Measurements from ENCODE around the gene CDC73.
"Not testable (repeated sequence)": the region's sequence is repeated elsewhere in the genome, so short reads cannot be mapped to it uniquely, and the experiment has no call there.

The CDC73 gene

DNA sequence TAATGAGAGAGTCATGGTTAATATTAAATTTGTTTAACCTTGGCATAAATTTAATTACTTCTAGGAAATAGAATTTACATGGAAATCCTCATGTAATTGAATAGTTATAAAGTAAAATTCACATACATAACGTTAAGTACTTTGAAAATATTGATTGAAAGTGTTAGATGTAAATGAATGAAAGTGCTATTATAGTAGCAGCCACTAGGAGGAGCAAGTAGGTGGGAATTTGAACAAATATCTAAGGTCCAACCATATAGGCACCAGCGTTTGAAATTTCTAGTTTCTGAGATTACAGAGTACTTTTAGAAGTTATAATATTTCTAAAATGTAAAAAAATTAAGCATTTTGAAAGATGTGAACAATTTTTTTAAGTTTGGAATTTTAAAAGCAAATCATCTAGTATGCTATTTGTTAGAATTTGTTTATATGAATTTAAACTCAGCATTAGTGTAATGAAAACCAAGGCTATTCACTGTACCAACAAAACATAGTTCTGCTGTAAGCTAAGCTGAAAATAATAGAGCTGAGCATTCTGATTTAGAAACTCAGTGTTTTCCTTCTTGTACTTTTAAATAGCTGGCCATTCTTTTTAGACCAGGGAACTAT is 61.3 kb downstream of the CDC73 start:
- no peak for DNase-seq

DNA sequence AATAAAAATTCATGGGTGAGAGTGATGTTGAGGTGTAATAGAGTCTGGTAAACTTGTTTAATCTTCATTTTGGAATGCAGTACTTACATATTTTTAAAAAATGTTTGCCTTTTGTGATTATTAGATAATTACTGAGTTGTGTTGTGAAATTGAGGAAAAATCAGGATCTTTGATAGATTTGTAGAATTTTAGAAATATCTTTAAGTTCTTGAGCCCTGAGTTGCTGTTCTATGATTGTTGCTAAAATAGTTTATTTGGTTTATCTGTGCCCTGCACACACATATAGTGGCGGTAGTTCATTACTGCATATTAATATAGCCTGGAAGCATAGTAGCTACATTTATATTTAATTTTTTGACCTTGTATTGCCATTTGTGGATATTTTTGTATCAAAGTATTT is 62.9 kb downstream of the CDC73 start:
- no peak for DNase-seq

DNA sequence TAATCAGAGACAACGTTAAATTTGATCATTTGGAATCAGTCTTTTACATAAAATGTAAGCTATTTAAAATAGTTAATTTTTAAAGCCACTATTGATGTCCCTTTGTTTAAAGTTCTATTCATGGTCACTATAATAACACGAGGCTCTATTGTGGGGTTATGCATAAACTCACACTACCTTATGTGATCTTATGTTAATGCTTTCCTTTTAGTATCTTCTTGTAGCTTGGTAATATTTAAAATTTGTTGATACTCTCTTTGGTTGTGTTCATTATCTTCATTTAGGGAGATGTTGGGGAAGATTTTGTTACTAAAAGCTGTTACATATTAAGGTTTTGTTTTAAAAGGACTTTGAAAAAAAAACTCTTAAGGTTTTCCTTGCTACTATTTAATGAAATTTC is 63.4 kb downstream of the CDC73 start:
- no peak for DNase-seq

DNA sequence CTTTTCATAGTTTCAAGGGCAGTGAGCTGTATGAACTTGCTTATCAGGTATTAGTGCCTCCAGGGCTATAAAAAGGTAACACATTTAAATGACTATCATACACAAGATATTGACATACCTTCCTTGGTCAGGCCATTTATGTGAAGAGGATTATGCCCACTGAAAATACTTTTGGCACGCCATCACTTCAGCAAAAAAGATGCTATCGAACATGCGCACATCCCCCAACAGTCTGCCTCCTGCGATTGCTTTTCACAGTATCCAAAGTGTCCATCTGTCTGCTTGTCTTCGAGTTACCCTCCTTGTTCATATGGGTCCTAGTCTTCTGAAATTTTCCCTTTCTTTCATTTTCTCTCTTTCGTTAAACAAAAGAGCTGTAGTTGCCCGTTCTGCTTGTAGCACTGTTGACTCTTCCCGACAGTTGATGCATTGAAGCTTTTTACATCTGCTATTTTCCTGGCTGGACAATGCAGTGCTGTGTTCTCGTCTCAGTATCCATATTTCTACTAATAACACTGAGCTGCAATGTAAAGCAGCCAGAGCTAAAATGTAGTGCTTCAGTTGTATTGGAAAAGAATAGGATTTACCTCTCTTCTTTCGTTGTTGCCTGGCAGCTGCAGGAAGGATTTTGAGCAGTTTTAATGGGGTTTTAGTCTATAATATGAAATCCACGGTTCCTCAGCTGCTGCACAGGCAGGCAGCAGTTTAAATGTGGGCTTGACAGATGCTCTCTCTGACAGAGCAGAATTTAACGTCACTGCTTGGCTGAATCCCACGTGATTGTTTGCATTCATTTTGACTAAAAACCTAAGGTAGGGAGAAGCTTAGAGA is 64.3 kb downstream of the CDC73 start, which contains the start of gene B3GALT2:
B3GALT2 (minus strand) TSS at position 713 of the 831 bp plus-strand sequence. CDS start 5,051 bp downstream, outside the sequence.
- DNase-seq, result no peak

DNA sequence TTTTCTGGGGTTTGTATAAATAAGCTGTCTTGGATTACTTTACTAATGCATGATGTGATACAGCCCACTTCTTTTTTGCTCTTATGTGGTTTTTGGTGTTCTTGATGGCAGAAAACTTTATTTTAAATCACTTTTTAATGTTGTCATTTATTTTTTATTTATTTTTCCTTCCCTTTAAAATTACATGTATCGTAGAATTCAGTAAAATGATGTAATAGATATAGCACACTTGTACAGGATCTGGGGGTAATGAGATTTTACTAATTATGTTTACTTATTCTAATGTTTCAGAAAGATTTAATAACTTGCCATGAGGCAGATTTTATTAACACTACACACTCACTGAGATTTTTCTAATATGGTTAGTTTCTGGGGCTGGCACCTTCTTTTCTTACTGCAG is 65.3 kb downstream of the CDC73 start:
- DNase-seq, result no peak

DNA sequence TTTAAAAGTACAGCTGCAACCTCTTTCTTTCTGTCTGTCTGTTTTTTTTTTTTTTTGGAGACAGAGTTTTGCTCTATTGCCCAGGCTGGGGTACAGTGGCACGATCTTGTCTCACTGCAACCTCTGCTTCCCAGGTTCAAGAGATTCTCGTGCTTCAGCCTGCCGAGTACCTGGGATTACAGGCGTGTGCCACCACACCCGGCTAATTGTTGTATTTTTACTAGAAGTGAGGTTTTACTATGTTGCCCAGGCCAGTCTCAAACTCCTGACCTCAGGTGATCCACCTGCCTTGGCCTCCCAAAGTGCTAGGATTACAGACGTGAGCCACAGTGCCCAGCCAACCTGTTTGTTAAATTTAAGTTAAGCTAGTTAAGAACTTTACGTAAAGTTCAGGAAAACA is 67.1 kb downstream of the CDC73 start:
- DNase-seq, result not testable (repeated sequence)

DNA sequence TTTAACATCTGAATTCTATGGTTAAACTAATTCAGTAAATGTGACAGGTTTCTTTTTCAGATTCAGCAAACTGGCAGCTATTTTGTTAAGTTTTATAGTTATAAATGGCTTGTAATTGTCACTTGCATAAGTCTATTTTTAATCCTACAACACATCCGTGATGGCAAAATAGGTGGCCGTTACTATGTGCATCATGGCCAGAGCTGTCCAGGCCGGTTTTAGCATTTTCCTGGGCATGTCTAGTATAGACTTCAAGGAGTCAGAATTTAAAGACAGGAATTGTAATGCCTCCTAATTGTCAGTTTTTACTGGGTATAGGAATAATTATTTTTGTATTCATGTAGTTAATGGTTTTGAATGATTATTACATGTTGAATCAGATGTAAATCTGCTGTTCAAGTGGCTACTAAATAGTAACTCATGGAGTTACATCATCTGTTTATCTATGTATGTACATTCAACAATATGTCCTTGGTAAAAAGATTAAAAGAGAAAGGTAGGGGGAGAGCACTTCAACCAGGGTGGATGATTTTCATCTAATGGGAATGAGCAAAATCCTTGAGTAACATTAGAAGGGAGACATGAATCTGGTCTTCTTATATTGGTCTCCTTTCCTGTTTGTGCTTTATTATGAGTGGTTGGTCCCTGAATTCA is 67.7 kb downstream of the CDC73 start:
- DNase-seq, result no peak

DNA sequence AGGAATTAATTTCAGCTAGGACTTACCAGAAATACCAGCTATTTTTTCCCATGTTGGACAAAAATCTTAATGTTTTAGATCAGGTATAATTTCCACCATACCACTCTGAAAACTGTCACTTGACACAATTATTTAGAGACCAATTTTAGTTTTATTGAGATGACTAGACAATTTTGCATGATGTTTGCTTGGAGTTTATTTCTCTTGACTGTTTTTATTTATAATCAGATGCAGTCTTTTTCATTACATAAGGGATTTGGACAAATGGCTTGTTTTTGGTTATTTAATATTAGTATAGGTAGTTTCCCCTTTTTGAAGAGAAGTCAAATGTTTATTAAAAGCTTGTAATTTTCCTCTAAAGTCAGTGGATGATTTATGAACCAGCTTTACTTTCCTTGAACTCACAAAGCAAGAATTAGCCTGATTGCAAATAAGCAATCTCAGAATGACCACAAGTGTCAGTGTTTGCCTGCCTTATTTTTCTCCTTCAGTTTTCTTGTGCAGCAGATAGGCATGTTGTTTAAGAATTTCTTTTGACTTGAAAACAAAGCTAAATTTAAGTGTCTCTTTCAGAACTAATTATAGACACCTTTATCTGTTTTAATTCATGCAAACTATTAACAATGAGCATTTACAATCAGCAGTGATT is 68.4 kb downstream of the CDC73 start:
- DNase-seq, result no peak

DNA sequence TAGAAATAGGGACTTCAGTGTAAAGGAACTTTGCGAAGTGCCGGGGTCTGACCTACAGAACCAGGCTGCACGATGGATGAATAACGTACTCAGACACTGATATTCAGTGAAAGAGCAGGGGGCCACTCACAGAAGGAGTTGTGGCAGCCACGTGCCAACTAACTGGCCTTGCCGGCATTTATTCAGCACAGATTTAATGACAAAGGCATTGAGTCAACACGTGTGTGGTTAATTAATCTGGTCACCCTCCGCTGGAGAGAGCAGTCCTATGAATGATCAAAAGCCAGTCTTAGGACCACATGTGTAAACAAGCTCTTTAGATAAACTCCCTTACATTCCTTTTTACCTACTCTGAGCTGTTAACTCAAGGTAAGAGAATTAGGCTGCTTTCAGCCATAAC is 70.8 kb downstream of the CDC73 start:
- DNase-seq, result no peak

DNA sequence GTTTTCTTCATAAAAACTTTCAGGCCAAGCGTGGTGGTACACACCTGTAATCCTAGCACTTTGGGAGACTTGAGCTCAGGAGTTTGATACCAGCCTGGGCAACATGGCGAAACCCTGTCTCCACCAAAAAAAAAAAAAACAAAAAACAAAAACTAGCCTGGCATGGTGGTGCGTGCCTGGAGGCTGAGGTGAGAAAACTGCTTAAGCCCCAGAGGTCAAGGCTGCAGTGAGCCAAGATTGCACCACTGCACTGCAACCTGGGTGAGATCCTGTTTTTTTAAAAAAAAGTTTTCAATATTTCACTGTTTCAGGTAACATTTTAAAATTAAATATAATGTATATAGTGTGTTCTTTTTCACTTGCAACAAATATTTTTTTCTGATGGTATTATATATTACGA is 78.1 kb downstream of the CDC73 start:
- no peak for DNase-seq

DNA sequence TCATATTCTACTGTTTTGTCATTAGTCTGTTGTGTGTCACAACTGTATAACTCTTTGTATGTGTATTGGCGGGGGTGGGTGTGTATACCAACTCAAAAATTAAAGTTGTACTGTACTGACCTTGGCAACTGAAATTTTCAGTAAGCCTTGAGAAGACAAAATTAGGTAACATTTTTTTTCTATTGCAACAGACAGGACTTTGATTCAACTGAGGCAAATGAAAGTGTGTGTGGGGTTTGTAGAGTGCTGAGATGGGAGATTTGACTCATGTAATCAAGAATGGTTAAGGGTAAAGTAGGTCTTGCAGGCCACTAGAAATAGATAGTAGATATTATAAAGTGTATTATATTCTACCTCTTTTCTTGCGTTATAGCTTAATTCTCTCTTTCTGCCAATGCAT is 79.2 kb downstream of the CDC73 start:
- no peak for DNase-seq

DNA sequence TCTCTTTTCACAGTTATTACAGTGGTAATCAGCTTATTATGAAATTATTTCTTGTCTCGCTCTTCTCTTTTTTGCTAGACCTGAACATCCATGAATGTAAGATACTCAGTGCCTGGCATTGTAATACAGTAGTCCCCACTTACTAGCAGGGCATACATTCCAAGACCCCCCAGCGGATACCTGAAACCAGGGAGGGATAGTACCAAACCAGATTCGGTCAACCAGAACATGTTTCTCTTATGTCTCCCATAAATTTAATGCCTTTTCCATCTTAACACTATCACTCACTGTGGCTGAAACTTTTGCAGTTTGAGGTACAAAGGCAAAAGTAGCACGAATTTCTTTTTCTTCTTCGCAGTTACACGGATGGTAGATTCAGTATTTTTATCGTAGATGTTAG is 89.2 kb downstream of the CDC73 start:
- DNase-seq, result no peak

DNA sequence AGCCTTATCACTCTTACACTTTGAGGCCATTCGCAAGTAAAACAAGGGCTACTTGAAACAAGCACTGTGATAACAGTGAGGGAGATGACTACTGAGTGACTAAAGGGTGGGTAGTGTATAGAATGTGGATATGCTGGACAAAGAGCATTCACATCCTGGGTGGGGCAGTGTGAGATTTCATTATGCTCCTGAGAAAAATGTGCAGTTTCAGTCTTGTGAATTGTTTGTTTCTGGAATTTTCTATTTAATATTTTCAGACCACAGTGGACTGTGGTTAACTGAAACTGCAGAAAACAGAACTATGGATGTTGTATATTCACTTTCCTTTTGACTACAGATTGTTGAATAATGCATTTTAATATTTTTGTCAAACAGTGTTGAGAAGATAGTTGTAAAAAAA is 89.7 kb downstream of the CDC73 start:
- DNase-seq, result no peak

DNA sequence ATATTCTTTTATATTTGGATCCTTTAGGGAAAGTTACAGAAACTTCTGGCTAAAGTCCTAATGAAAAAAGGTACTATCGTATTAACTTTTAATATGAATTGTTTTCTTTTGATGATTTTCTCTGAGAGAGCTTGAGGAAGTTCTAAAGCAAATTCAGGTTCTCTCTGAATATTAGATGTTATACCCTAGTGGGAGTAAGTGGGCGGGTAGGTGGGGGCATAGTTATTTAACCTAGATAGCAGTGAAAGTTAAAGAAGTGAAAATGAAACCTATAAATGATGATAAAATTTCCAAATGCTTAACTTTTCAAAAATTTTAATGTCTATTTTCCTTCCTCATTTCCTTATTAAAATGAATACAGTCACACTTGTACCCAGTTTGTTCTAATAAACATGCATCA is 90.8 kb downstream of the CDC73 start:
- no peak for DNase-seq

DNA sequence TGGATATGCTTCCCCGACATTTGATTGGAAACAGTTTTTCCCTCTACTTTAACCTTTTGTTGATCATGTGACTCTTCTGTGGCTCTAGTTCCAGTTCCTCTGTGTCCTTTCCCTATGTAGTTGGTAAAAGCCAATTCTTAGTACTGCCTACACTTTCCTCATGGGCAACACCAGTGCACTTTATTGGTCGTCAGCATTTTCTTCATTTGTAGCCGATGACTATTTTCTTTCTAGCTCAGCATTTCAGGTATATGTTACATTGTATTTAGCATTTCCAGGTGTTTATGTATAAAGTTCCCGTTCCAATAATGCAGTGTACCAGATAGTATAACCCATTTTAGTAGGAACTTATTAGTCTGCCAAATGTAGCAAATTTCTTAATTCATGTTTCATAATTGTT is 92.2 kb downstream of the CDC73 start:
- no peak for DNase-seq

DNA sequence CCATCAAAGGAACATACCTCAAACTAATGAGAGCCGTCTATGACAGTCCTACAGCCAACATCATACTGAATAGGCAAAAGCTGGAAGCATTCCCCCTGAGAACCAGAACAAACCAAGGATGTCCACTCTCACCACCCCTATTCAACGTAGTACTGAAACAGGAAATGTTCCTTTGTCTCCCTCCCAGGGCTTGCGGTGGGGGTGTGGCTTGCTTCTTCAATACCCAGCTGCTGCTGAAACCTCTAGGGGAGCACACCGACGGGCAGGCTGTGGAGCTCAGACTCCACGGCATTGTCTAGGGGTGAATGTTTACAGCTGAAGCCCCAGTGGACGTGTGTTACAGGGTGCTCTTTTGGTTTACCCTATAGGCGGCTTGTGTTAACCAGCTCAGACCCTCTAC is 95.1 kb downstream of the CDC73 start:
- peak; percentile 60 for DNase-seq

DNA sequence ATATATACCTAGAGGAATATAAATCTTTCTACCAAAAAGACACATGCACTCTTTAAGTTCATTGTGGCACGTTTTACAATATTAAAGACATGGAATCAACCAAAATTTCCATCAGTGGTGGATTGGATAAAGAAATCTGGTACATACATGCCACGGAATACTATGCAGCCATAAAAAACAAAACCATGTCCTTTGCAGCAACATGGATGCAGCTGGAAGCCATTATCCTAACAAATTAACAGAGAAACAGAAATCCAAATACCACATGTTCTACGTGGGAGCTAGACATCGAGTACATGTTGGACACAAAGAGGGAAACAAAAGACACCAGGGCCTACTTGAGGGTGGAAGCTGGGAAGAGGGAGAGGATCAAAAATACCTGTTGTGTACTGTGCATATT is 97.6 kb downstream of the CDC73 start:
- no peak for DNase-seq

DNA sequence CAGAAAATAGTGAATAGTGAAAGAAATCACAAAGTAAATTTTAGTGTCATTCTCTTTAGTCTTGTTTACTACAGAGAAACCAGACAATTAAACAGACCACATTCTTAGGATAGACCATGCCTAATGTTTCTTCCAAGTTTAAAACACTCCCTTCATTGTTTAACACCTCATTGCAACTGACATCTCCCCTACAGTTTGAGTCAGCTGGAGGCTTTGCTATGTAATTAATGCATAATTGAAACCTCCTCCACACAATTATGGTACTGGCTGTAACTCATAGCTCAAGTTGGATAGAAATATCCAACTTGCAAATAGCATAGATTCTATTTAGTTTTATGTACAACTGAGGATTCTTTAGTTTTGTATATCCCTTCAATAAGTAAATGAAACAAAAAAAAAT is 99.8 kb downstream of the CDC73 start:
- no peak for DNase-seq

DNA sequence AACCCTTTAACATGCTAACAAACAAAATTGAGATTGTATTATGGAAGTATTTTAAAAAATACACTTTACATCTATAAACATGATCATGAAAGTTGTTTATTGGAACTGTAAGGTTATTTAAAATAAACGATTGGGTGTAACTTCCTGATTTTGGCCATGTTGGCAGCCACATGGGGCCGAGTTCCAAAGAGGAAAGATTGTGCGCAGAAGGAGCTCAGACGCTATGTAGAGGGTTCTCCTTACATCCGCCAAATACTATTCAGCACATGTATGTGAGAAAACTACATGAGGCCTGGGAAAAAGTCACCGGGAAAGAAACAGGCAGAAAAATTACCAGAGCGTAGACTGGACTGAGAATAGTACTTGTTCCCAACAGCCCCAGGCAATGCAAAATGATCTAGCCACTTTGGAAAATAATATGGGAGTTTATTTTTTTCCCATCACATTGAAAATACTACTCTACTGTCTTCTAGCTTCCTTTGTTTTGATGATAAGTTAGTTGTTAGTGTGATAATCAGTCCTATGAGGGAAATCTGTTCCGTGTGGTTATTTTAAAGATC is 100.3 kb downstream of the CDC73 start:
- DNase-seq, result no peak

DNA sequence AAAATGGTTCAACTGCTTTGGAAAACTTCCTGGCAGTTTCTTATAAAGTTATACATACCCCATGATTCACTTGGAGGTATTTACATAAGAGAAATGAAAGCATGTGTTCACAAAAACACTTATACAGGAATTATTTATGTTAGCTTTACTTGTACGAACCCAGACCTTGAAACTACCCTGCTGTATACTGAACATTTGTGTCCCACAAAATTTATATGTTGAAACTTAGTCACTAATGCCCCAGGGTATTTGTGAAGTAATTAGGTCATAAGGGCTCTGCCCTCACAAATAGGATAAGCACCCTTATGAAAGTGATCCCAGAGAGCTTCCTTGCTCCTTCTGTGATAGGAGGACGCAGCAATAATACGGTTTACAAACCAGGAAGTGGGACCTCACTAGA is 107.3 kb downstream of the CDC73 start:
- DNase-seq, result no peak

DNA sequence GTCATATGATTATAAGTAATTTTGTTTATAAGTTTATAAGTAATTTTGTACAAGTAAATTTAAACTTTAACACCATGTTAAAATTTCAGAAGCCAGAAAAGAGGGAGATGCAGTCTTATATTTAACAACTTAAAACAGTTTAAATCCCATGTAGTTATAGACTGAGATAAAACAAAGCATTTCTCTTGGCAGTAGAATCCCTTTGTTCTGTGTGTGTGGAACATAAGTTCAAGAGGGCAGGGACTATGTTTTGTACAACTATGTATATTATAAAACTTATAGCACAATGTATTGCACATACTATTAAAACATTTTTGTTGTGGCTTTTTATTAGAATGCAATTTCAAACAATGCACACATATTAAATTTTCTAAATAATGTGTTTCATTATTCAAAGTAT is 109.3 kb downstream of the CDC73 start:
- not testable (repeated sequence) for DNase-seq

DNA sequence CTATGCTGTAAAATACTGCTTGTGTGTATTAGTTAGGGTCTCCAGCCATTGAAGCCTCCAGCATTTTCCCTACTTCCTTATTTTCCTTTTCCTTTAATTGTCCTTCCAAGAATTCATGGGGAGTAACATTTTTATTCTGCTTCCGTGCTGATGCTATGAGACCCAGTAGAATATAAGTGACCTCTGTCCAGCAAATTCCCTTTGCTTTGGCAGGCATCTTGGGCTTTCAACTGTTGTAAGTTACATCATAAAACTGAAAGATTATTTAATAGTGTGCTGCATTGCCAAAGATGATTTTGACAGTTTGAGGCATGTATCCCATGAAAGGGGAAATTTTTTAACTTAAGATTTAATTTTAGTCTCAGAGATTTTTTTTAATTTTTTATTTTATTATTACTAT is 112.7 kb downstream of the CDC73 start:
- DNase-seq, result no peak

DNA sequence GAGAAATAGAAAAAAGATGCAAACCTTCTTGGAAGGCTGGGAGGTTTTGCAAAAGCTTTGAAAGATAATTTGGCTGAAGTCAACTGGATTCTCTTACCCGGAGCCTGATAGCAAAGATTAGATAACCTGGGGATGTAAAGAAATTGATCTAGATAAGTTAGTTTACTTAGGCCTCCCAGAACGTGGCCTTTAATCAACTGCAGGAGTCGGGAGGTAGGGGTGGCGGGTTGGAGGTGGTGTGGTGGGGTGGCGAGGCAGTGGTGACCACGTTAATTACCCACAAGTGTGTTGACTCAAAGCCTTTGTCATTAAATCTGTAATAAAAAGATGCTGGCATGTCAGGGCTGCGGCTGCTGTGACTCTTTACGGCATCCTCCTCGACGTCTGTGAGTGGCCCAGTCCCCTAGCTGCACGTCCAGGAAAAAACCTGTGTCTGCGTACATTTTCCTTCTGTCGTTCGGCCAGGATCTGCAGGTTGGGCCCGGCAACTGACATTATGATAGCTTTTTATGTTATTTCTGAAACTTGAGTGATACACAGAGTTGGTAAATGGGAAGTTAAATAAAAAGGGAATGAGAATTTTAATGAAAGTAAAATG is 115.6 kb downstream of the CDC73 start:
- no peak for DNase-seq

Data from NCI-H1436 treated with DMSO at 0.1 percent for 48 hours (cell line).